HG02571 (cell line): ENCODE measurements around the gene SPINK1.
A peak's percentile ranks its signal among the peaks of the same experiment; 100 is the strongest.
"Not testable (repeated sequence)": the region's sequence is repeated elsewhere in the genome, so short reads cannot be mapped to it uniquely, and the experiment has no call there.

Experiments used
- ATAC-seq: cut with Tn5 transposase; IDR thresholded peaks from one replicate; pipeline ENCODE4 v1.9.1; 2021; ENCODE audit warnings: mild to moderate bottlenecking, moderate library complexity; ENCODE audit not compliant: unreplicated experiment

The SPINK1 gene

GRCh38 chr5:147809830-147810666 lies 21.4 kb downstream of the SPINK1 start:
- ATAC-seq = no peak

GRCh38 chr5:147805030-147805454 lies 26.4 kb downstream of the SPINK1 start:
- no peak for ATAC-seq

- no peak for ATAC-seq
These were observed 27.1 kb downstream of the SPINK1 start for GRCh38 chr5:147804334-147804733.

GRCh38 chr5:147803926-147804325 lies 27.5 kb downstream of the SPINK1 start:
- ATAC-seq = no peak

GRCh38 chr5:147803161-147803560 lies 28.3 kb downstream of the SPINK1 start:
- ATAC-seq = not testable (repeated sequence)

- ATAC-seq = no peak
These were observed 30.0 kb downstream of the SPINK1 start for GRCh38 chr5:147801461-147801860.

GRCh38 chr5:147800491-147800890 lies 31.0 kb downstream of the SPINK1 start:
- ATAC-seq = no peak

GRCh38 chr5:147796556-147797308 lies 34.7 kb downstream of the SPINK1 start:
- no peak for ATAC-seq

GRCh38 chr5:147791181-147791580 lies 40.3 kb downstream of the SPINK1 start:
- ATAC-seq = no peak

GRCh38 chr5:147789820-147790219 lies 41.7 kb downstream of the SPINK1 start:
- ATAC-seq = no peak

GRCh38 chr5:147788023-147788422 lies 43.4 kb downstream of the SPINK1 start:
- ATAC-seq = no peak

- no peak for ATAC-seq
These were observed 45.3 kb downstream of the SPINK1 start for GRCh38 chr5:147786142-147786541.

- ATAC-seq = no peak
These were observed 47.1 kb downstream of the SPINK1 start for GRCh38 chr5:147784146-147784987.

GRCh38 chr5:147782110-147783028 lies 49.1 kb downstream of the SPINK1 start, which contains the start of gene JAKMIP2:
TSS of gene JAKMIP2 (minus strand) at chr5:147782728. CDS start at chr5:147671806, 110,922 bp downstream.
- ATAC-seq = peak; percentile 54

GRCh38 chr5:147780924-147781573 lies 50.4 kb downstream of the SPINK1 start:
- ATAC-seq = no peak

- ATAC-seq = no peak
These were observed 51.8 kb downstream of the SPINK1 start for GRCh38 chr5:147779694-147780093.

GRCh38 chr5:147776989-147777388 lies 54.5 kb downstream of the SPINK1 start:
- ATAC-seq = no peak
